ENCODE measurements around the gene PDSS2.

DNA sequence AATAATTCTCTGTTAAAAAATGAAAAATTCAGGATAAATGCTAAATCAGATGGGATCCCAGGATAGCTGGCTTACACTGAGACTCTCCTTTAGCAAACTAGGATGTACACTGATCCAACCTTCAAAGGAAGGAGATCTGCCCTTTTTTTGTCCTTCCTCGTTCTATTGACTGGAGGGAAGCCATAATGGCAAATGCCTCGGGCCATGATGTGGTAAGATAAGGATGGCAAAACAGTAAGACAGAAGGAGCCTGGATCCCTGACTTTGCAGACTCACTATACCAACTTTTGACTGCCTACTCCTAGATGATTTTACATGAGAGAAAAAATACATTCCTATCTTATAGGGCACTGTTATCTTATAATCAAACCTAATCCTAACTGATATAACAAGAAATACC lies 187.1 kb downstream of the PDSS2 start:
- TF ChIP-seq, protein P1, sequence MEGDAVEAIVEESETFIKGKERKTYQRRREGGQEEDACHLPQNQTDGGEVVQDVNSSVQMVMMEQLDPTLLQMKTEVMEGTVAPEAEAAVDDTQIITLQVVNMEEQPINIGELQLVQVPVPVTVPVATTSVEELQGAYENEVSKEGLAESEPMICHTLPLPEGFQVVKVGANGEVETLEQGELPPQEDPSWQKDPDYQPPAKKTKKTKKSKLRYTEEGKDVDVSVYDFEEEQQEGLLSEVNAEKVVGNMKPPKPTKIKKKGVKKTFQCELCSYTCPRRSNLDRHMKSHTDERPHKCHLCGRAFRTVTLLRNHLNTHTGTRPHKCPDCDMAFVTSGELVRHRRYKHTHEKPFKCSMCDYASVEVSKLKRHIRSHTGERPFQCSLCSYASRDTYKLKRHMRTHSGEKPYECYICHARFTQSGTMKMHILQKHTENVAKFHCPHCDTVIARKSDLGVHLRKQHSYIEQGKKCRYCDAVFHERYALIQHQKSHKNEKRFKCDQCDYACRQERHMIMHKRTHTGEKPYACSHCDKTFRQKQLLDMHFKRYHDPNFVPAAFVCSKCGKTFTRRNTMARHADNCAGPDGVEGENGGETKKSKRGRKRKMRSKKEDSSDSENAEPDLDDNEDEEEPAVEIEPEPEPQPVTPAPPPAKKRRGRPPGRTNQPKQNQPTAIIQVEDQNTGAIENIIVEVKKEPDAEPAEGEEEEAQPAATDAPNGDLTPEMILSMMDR (IDR thresholded peaks at IDR 0.05; ENCODE audit: low read length) = no peak
- no peak for TF ChIP-seq EZH2 (IDR thresholded peaks at IDR 0.05; ENCODE audit: borderline replicate concordance, low read length)

Data from OCI-LY1 (cell line).